OCI-LY7 (cell line): Measurements from ENCODE around the gene PADI4. TPM values are rescaled to one million over a fixed set of nuclear protein-coding genes. Genes with fewer than 3 reads are reported as not detected.

Source experiments
- BruUV-seq: library from RNA; stranded (reverse); fragments of 400-500 nt; replicated peaks from 2 replicates; lab custom pipeline; 2021; lab: Mats Ljungman, UMichigan
- CTCF ChIA-PET: fragments of 300-600 bp; sonication (Branson Sonifier 250); formaldehyde crosslinking; loops from one replicate; lab custom pipeline; 2022; ENCODE audit warnings: antibody characterized with exemption; ENCODE audit not compliant: unreplicated experiment; lab: Charles Lee
- POLR2A ChIA-PET: fragments of 300-600 bp; sonication (Branson Sonifier 250); formaldehyde crosslinking; loops from one replicate; lab custom pipeline; 2022; ENCODE audit warnings: antibody characterized with exemption; lab: Charles Lee
- DNase-seq: peaks from one replicate; pipeline ENCODE4 v3.0.0-alpha.2; 2015; ENCODE audit warnings: low spot score
- H2AFZ ChIP-seq: fragments of 200-600 bp; sonication (generic), shearing (Covaris generic); 2 replicates; pipeline ENCODE4 v1.6.1; 2014; ENCODE audit warnings: mild to moderate bottlenecking, antibody characterized with exemption, low read length, moderate library complexity
- H3K27ac ChIP-seq: fragments of 200-600 bp; sonication (generic); 2 replicates; pipeline ENCODE4 v1.5.1; 2014; ENCODE audit warnings: mixed run types, low read depth, mild to moderate bottlenecking, moderate library complexity, low read length, inconsistent platforms; ENCODE audit not compliant: poor library complexity, severe bottlenecking
- H3K36me3 ChIP-seq: fragments of 200-600 bp; sonication (generic); 2 replicates; pipeline ENCODE4 v1.6.1; 2014; ENCODE audit warnings: mild to moderate bottlenecking, antibody characterized with exemption, low read length, moderate library complexity, mixed read lengths; ENCODE audit not compliant: insufficient read depth
- H3K4me1 ChIP-seq: fragments of 200-600 bp; sonication (generic); 2 replicates; pipeline ENCODE4 v1.5.1; 2014; ENCODE audit warnings: mild to moderate bottlenecking, low read length; ENCODE audit not compliant: insufficient read depth, poor library complexity, severe bottlenecking
- H3K4me2 ChIP-seq: fragments of 200-600 bp; sonication (generic); 2 replicates; pipeline ENCODE4 v1.6.1; 2014; ENCODE audit warnings: mild to moderate bottlenecking, low read length
- H3K4me3 ChIP-seq: fragments of 200-600 bp; sonication (generic); 2 replicates; pipeline ENCODE4 v1.5.1; 2014; ENCODE audit warnings: mild to moderate bottlenecking, low read depth, low read length; ENCODE audit not compliant: poor library complexity, severe bottlenecking
- H3K79me2 ChIP-seq: fragments of 200-600 bp; sonication (generic); 2 replicates; pipeline ENCODE4 v1.6.1; 2016; ENCODE audit warnings: low read depth, mild to moderate bottlenecking, low read length, moderate library complexity, mixed read lengths; ENCODE audit not compliant: insufficient read depth
- H3K9me2 ChIP-seq: fragments of 200-600 bp; sonication (generic); 2 replicates; pipeline ENCODE4 v1.6.1; 2016; ENCODE audit warnings: mild to moderate bottlenecking, low read length, mixed read lengths; ENCODE audit not compliant: insufficient read depth
- H3K9me3 ChIP-seq: fragments of 200-600 bp; sonication (generic); 2 replicates; pipeline ENCODE4 v1.6.1; 2014; ENCODE audit warnings: mild to moderate bottlenecking, mixed run types, low read length, mixed read lengths
- H4K20me1 ChIP-seq: fragments of 200-600 bp; sonication (generic); 2 replicates; pipeline ENCODE4 v1.6.1; 2014; ENCODE audit warnings: mild to moderate bottlenecking, antibody characterized with exemption, low read length, moderate library complexity, mixed read lengths; ENCODE audit not compliant: insufficient read depth
- EZH2phosphoT487 ChIP-seq: fragments of 200-600 bp; sonication (generic); IDR thresholded peaks from 2 replicates; pipeline ENCODE4 v1.6.1; 2018; ENCODE audit warnings: low read depth, borderline replicate concordance, mild to moderate bottlenecking, mixed run types, antibody characterized with exemption, low read length, moderate library complexity, mixed read lengths
- intact Hi-C: fragments of 100-400 bp; cut with micrococcal nuclease; formaldehyde crosslinking; loops from one replicate; pipeline ENCODE4 v1.10.0; 2022; ENCODE audit not compliant: unreplicated experiment
- total RNA-seq, 2 experiments: library from RNA; depleted of rRNA in 1 of 2; stranded (reverse); fragments of >200 nt in 1 of 2; shearing (Covaris generic) in 1 of 2; gene quantifications; 2 replicates each; pipeline ENCODE4 v1.2.3, GENCODE V29; 2014 to 2022
- TF ChIP-seq, protein P1 (sequence below): fragments of 200-600 bp; sonication (generic); conservative IDR thresholded peaks from 2 replicates; pipeline ENCODE4 v1.5.1; 2014; ENCODE audit warnings: mild to moderate bottlenecking, antibody characterized with exemption, low read length, moderate library complexity, mixed read lengths

PADI4 gene
- total RNA-seq, 2 experiments from 2014 or later: 0.19 TPM; not detected in 1

DNA sequence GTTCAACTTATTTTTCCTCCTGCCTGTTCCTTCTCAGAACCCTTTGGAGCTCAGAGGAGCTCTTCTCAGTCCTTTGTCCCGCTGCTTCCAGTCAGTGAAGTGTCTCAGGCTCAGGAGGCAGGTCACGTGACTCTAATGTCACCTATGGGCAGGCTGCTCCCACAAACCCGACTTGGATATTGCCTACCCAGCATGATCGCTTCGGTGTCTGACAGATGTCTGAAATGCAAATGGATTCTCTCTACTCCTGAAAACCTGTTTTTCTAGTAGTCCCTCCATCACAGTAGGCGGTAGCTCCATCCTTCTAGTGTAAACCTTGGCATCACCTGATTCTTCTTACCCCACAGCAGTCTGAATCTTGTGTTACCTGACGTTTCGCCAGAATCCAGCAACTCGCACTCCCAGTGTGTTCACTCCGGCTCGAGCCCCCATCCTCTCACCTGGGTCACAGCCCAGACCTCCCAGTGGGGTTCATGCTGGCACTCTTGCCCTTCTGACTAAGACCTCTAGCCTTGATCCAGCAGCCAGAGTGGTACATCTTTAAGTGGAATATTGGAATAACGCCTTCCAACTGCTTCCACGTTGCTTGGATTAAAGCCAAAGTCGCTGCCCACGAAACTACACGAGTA, 69.4 kb downstream of the PADI4 start:
- Histone ChIP-seq H3K9me2 (no peaks in the 10 kb centered on the region), H3K4me3 (no peak overlapping the region), H3K9me3 (no peaks in the 10 kb centered on the region), H4K20me1 (no peaks in the 10 kb centered on the region; the same call in 1 of the 2 replicates), H3K4me1 (no peaks in the 10 kb centered on the region), H3K4me2 (no peak overlapping the region), H3K27ac (no peak overlapping the region), H3K79me2 (no peaks in the 10 kb centered on the region), H2AFZ (no peak overlapping the region), H3K36me3 (no peaks in the 10 kb centered on the region)
- intact Hi-C loops: no loop called here
- ChIA-PET POLR2A (no interaction called here), CTCF (no interaction called here)
- no TSS peak for BruUV-seq
- DNase-seq: no peak
- TF ChIP-seq, protein P1, sequence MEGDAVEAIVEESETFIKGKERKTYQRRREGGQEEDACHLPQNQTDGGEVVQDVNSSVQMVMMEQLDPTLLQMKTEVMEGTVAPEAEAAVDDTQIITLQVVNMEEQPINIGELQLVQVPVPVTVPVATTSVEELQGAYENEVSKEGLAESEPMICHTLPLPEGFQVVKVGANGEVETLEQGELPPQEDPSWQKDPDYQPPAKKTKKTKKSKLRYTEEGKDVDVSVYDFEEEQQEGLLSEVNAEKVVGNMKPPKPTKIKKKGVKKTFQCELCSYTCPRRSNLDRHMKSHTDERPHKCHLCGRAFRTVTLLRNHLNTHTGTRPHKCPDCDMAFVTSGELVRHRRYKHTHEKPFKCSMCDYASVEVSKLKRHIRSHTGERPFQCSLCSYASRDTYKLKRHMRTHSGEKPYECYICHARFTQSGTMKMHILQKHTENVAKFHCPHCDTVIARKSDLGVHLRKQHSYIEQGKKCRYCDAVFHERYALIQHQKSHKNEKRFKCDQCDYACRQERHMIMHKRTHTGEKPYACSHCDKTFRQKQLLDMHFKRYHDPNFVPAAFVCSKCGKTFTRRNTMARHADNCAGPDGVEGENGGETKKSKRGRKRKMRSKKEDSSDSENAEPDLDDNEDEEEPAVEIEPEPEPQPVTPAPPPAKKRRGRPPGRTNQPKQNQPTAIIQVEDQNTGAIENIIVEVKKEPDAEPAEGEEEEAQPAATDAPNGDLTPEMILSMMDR: no peak
- TF ChIP-seq EZH2phosphoT487: no peak

DNA sequence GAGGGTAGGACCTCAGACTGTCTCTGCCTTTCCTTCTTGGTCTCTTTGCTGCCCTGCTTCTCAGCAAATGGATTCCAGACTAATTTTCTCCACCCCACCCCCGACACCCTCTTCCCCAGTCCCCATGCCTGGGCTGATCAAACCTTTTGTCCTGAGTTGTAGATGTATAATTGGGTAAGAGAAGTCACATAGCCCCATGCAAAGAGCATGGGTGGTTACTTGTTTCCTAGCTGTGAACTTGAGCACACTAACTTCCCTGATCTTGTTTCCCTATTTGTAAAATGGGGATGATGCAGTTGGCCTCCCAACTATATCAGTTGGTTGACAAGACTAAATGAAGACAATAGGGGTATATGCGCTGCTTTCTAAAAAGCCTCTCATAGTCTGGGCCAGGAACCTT, 73.2 kb downstream of the PADI4 start:
- no peaks in the 10 kb centered on the region for H3K79me2 ChIP-seq
- no peak overlapping the region for H3K4me2 ChIP-seq
- H4K20me1 ChIP-seq: no peaks in the 10 kb centered on the region; the same call in 1 of the 2 replicates
- H3K27ac ChIP-seq: no peak overlapping the region
- no peak overlapping the region for H2AFZ ChIP-seq
- POLR2A ChIA-PET: interaction anchor here (0.7 kb wide), 1 partner anchor 237 kb away, joined by 3 read pairs; no protein-coding TSS in a partner anchor
- no peaks in the 10 kb centered on the region for H3K4me1 ChIP-seq
- no peaks in the 10 kb centered on the region for H3K9me3 ChIP-seq
- H3K9me2 ChIP-seq: no peaks in the 10 kb centered on the region
- no TSS peak for BruUV-seq
- intact Hi-C loops: no loop called here
- TF ChIP-seq, protein P1: no peak
- CTCF ChIA-PET: no interaction called here
- DNase-seq: no peak
- H3K4me3 ChIP-seq: no peak overlapping the region
- no peaks in the 10 kb centered on the region for H3K36me3 ChIP-seq

DNA sequence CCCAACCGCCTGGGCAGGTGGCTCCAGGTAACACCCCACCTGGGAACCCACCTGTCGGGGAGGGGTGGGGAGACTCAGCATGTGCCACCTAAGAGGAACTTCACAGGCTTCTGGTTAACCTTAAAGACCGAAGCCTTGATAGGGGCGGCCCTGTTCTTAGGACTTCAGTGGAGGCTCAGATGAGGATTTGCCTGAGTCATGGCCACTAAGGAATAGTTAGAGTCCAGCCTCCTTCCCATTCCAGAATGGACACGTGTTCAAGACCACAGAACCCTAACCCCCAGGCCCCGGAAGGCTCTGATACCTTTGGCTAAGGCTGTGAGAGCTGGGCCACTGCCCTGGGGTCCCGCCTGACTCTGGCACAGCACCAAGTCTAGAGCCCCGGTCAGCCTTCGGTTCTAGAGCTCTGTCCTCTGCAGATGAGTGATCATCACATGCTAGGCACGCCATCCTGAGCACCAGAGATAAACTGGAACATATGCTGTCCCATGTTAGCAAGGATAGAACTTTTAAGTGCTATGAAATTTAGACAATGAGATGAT, 84.3 kb downstream of the PADI4 start:
- POLR2A ChIA-PET: no interaction called here
- intact Hi-C loops: no loop called here

More for the DNA sequence above, 84.3 kb downstream of the PADI4 start:
- no peaks in the 10 kb centered on the region for H3K9me3 ChIP-seq
- no peak overlapping the region for H3K4me3 ChIP-seq
- H2AFZ ChIP-seq: no peak overlapping the region
- no TSS peak for BruUV-seq
- H3K79me2 ChIP-seq: no peaks in the 10 kb centered on the region
- H3K4me1 ChIP-seq: no peaks in the 10 kb centered on the region
- H3K36me3 ChIP-seq: no peaks in the 10 kb centered on the region
- CTCF ChIA-PET: no interaction called here
- no peak overlapping the region for H3K4me2 ChIP-seq
- TF ChIP-seq EZH2phosphoT487: no peak
- TF ChIP-seq, protein P1: no peak
- H3K9me2 ChIP-seq: no peaks in the 10 kb centered on the region
- no peak for DNase-seq
- no peaks in the 10 kb centered on the region for H4K20me1 ChIP-seq
- H3K27ac ChIP-seq: no peak overlapping the region
